HPDE6-E6E7 (cell line): ENCODE data around the gene CTXND1.

Experiments used
- DNase-seq: peaks from one replicate; pipeline ENCODE4 v3.0.0; 2011; ENCODE audit warnings: missing footprints; ENCODE audit errors: extremely low spot score

The CTXND1 gene

DNA sequence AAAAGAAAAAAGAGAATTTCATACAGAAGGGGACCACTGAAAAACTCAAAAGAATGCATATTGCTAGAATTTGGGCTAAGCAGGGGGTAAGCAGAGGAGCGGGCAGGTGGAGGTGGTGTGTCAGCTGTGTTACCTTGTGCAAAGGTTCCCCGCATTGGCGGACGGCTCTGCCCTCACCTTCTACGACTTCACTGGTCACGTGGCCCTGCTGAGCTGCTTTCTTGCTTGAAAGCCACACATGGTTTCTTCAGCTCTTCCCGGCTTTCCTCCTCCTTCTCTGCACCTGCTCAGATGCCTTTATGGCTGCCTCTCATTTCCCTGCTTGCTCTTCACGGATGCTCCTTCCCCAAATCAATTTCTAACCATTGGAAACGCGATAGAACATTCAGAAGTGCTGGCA lies 68.7 kb downstream of the CTXND1 start:
- DNase-seq: no peak

DNA sequence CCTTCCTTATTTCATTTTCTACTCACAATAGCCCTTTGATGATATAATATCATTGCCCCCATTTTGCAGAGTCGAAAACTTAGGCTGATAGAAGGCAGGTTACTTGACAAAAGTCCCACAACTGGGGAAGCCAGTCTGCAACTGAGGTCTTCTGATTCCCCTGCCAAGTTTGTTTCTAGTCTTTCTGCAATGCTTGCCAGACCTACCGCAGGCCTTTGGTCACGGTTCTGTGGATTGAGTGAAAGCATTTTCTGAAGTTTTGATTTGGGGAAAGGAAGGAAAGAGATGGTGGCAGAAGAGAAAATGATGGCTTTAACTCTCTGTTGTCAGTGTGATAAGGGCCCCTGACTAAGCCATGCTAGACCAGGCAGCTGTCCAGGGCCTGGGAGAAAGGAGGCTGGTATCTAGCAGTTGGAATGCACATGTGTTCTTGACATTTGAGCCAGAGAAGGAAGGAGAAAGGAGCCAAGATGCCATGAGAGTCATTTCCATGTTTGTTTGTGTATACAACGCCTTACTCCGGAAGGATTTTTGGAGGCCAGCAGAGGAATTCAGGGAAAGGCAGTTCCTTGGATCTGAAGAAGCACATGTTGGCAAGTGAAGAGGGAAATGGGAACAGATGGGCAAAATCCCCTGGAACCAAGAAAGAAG lies 69.3 kb downstream of the CTXND1 start:
- no peak for DNase-seq

DNA sequence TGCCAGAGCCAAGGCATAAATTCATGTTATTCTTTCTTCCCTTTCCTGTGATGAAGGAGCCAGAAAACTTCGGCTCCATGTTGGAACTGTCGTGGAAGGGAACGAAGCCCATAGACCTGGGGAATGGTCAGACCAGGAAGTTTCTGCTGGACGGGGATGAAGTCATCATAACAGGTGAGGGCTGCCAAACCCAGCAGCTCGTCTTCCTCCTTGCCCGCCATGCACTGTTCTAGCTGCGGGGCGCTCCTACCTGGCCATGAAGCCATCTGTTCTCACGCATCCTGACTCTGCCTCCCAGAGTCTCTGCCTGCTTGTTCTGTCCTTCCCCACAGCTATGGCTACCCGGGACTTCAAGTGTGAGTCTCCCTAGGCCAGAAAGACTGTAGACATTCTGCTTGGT lies 71.0 kb downstream of the CTXND1 start:
- no peak for DNase-seq

DNA sequence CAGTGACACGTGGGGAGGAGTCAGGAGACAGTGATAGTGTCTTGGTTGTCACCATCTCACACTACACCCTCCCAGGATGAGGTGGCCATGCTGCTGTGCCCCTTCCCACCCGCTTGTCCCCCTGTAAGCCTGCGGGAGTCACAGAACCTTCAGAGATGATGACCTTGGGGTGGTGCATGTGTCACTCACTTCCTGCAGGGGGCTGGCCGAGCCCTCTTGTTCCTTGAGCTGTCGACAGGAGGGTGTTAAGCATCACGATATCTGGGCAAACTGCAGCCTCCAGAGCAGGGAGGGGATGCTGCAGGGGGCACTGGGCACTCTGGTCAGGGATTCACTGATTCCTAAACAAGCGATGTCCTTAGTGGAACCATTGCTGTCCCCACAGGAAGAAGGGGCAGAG lies 71.5 kb downstream of the CTXND1 start:
- no peak for DNase-seq

DNA sequence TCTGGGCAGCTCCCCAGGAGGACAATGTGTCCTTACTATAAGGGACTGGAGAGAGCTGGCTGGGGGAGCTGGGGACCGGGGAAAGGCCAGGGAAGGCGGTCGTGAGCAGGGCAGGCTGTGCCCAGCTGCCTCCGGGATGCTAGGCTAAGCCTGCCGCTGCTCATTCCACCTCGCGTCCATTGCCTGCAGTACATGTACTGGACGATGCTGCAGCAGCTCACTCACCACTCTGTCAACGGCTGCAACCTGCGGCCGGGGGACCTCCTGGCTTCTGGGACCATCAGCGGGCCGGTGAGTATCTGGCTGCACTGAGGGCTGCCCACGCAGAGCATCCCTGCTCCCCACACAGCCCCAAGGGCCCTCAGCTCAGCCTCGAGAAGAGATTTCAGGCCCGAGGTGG lies 72.1 kb downstream of the CTXND1 start:
- no peak for DNase-seq

DNA sequence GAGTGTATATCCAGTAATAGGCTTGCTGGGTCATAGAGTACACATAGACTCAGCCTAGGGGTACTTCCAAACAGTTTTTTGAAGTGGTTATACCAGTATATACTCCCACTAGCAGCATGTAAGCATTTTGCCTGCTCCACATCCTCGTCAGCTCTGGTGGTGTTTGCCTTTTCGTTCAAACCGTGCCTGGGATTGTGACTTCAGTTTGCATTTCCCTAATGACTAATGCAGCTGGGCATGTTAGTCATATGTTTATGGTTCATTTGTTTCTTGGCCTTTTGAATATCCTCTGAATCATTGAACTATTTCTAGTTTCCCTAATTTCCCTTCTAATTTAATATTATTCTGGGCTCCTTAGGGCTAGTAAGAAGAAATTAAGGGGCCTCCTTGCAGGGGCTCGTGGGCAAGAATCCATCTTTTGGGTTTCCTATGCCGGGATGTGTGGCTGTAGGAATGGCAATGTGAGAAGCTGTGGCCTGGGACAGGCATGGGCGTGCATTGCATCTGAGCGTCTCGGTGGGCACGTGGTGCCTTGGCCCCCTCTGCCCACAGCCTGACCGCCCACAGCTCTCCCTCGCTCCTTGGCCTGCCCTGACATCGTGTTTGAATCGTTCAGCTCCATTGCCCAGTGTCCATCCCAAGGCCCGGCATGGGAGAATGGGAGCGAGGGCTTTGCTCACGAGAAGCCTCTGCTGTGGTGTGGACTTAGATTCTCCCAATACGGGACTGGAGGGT lies 72.8 kb downstream of the CTXND1 start:
- peak; percentile 87 for DNase-seq

DNA sequence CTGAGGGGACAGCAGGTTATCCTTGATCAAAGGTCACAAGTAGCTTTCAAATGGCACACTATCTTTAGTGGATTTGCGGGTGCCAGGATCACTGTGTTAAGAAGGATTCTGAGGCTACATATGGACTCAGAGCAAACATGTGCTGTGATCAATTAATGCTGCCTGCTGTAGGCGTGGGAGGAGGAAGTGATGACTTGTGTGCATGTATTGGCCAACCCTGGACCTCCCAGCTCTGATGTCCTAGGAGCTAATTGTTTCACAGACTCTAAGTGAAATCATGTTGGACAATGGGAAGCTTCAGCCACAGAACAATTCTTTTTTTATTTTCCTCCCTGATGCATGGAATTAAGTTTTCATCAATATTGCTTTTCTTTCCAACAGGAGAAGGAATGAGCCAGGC lies 74.9 kb downstream of the CTXND1 start:
- DNase-seq: no peak

DNA sequence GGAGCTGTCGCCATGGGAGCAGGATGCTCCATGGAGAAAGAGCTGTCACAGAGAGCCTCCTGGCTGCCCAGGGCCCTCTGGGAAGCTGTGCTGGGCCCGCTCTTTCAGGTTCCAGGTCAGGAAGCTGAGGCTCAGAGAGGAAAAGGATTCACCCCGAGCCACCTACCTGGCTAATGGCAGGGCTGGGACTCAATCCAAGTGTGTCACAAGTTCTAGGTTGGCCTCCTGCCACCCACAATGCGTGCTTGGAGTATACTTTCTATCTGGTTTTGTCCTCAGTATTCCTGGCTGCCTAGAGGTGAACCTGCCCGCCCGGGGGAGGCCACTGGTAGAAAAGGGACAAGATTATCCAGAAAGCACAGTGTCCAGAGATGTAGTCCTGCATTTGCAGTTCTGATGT lies 75.6 kb downstream of the CTXND1 start:
- no peak for DNase-seq

DNA sequence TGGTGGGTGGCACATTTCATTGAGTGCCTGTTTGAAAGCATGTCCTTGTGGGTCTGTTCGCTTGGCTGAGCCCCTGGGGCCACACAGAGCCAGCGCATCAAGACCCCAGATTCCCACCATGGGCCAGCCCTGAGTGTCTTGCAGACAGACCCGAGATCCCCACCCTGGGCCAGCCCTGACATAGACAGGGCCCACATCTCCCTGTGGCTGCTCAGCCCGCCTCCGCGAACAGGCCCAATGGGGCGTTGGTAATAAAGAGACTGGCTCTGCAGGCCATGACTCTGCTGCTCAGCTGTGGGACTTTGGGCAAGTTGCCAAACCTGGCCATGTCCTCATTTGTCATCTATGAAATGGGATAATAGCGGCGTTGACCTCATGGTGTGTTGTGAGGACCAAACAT lies 76.6 kb downstream of the CTXND1 start:
- no peak for DNase-seq

DNA sequence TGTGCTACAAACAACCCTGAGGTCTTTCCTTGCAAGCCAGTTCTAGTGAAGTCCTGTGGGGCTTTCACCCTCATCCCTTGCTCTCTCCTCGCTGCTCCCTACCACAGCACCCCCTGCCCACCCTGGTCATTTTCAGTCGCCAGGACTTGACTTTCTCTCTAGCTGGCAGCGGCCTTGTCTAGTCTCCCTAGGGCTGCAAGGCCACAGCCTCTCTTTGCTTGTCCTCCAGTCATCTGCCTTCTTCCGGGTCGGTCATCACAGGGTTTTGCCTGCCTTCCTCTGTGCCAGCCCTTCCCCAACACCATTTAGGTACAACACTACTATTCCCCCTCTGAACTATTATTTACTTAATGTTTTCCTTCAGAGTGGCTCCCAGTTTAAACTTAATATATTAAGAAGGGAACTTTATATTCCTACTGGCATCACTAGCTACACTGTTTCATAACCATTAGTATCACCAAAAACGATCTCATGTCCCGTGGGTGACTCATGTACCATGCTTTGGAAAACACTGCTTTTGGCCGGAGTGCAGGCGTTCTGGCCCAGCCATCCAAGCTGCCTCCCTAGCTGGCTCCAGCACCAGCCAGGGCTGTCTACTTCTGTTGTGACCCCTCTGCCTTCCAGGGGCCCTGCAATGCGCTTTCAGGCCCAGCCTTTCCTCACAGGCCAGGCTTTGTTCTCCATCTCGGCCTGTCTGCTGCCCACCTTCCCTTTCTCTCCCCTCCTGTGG lies 77.8 kb downstream of the CTXND1 start:
- DNase-seq: no peak

DNA sequence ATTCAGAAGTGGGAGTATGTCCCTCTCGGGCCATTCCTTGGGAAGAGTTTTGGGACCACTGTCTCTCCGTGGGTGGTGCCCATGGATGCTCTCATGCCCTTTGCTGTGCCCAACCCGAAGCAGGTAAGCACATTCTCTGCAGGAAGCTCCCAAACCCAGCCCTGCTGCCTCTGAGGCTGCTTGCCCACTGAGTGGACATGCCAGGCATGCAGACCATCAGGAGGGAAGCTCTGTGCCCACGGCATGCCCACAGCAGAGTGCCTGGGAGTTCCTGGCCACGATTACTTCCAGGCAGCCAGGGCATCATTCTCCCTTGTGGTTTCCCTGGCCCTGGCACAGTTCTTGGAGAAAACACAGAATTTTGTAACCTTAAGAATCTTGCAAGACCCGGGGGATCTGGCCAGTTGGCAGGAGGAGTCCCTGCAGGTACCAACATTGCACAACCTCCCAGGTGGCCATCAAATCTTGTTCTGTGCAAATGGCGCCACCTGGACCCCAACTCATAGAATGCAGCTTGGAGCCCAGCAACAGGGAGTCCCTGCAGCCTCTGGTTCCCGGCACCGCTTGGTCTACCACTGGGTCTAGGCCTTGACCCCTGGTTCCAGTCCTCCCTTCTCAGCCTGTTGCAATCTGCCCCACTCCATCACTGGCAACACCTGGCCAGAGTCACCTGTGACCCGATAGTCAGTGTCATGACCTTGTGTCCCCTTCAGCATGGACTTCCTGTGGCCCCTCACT lies 78.8 kb downstream of the CTXND1 start:
- DNase-seq: peak; percentile 60

DNA sequence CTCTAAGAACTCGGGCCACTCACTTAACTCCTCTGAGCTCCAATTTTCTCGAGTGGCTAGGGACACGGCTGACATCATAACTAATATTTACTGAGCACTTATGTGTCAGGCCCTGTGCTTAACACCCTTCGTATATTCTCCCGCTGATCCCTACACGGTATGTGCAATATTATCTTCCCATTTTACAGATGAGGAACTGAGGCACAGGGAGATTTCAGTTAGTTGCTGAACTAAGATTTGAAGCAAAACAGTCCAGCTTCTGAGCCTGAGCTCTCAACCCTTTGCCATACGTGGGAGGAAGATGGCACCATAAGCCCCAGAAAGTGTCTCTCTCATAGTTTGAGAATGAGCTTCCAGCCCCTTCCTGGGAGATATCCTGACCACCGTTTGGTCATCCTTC lies 79.6 kb downstream of the CTXND1 start:
- DNase-seq: no peak

DNA sequence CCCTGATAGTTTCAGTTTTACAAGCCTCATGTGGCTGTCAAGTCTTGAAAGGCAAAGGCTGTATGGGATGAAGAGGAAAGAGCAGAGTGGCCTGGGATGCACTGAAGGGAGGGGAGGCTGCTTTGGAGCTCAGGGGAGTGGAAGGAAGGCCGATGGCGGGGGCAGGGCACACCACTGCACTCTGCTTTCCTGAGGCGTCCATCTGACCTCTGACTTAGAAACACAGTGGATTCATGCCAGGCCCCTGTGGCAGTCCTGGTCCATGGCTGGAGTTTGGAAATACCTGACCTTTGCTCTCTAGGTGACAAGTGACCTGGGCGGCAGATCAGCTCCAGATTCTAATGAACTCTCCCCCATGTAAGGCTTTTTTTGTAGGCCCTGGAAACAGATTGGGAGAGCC lies 80.2 kb downstream of the CTXND1 start:
- DNase-seq: no peak

DNA sequence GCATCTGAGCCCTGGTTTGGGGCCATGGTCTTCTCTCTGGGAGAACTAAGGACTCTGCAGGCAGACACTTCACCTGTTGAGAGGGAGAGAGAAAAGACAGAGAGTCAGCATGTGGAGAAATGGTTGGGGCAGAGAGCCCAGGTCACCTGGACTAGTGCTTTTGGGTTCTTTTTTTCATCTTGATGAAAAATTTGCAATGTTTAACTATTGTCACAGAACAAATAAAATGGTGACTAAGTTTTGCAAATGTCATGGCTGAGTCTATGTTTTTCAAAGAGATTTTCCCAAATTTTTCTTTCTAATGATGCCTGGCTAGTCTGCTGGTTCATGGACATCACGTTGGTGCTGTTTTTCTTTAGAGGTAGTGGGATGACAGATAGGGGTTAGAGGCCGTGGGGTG lies 81.4 kb downstream of the CTXND1 start:
- DNase-seq: no peak

DNA sequence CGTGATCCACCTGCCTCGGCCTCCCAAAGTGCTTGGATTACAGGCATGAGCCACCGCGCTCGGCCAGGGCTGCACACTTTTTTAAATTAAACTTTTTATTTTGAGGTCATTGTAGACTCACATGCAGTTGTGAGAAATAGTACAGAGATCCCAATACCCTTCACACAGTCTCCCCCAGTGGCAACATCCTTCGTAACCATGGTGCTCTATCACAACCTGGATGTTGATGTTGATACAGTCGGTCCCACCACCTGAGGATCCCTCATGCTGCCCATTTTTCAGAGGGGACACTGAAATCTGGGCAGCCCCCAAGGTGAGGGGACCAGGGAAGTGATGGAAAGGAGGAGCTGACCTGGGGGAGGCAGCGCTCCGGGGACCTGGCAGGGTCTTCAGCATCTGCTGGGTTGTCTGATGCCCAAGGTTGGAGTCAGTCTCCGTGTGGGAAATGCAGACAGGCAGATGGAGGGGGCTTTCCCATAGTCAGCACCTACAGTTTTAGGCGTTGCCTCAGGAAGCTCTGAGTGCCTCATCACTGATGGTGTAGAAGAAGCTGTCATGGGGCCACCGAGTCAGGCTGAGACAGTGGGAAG lies 82.2 kb downstream of the CTXND1 start:
- DNase-seq: no peak

DNA sequence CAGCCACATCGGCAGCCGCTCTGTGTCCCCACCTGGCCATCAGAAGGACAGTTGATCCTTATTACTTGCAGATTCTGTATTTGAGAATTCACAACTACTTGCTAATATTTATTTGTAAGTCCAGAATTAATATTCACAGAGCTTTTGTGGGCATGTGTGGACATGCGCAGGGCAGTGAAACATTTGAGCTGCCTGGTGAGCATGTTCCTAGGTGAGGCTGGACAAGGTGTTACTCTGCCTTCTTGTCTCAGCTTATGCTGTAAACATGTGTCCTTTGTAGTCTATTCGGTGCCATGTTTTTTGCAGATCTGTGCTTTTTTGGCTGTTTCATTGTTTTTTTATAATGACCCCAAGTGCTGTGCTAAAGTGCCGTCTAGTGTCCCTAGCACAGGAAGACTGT lies 83.6 kb downstream of the CTXND1 start:
- no peak for DNase-seq

DNA sequence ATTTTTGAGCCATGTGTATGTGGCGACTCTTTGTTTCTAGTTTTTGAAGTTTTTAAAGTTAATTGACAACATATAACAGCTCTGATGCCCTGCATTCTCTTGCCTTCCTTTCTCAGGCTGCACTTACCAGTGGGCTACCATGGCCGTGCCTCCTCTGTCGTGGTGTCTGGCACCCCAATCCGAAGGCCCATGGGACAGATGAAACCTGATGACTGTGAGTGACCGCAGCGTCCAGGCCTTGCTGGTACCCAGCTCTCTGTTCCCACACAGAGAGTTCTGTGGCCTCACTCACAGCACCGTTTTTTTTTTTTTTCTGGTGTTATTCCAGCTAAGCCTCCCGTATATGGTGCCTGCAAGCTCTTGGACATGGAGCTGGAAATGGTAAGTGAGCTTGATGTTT lies 84.1 kb downstream of the CTXND1 start:
- no peak for DNase-seq

DNA sequence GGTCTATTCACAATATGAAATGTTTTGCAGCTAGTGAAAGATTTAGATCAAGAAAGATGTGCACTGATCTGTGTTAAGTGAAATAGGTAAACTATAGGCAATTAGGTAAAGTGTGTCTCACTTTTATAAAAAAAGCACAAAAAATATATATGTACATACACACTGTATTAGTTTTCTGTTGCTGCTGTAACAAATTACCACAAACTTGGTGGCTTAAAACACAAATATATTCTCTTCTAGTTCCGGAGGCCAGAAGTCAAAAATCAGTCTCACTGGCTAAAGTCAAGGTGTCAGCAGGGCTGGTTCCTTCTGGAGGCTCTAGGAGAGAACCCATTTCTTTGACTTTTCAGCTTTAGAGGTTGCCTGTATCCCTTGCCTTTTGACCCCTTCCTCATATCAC lies 88.1 kb downstream of the CTXND1 start:
- no peak for DNase-seq

DNA sequence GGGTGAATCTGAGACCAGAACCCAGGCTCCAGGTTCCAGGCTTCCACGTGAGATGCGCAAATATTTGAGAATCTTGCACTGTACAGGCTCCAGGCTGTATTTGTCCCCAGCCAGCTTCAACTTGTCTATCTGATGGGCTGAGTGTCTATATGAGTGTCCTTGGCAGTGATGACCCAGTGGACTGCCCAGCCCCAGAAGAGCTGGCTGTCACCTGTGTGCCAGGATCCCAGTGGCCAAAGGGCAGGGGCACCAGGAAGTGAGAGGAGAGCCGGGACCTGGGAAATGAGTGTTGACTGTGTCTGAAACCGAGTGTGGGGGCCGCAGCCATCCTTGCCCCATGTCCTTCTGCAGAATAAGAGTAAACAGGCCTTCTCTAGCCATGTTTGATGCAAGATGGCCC lies 88.8 kb downstream of the CTXND1 start:
- DNase-seq: no peak

DNA sequence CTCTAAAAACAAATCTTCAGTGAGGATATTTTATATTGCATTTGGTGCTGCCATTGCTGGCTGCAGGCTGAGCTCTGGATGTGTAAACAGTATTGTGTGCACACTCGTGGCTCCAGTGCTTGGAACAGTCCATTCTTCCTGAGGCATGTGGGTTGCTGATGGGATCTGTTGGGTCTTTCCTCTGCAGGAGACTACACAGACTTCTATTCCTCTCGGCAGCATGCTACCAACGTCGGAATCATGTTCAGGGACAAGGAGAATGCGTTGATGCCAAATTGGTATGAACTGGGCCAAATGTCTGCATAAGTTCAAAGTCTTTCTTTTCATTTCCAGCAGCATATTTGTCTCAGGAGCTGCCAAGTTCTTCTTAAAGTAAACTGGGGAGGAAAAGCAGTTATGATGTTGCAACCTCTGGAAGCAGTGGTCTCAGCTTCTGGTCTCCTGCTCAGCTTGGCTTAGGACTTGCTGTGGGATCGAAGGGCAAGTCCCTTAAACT lies 89.9 kb downstream of the CTXND1 start:
- no peak for DNase-seq

DNA sequence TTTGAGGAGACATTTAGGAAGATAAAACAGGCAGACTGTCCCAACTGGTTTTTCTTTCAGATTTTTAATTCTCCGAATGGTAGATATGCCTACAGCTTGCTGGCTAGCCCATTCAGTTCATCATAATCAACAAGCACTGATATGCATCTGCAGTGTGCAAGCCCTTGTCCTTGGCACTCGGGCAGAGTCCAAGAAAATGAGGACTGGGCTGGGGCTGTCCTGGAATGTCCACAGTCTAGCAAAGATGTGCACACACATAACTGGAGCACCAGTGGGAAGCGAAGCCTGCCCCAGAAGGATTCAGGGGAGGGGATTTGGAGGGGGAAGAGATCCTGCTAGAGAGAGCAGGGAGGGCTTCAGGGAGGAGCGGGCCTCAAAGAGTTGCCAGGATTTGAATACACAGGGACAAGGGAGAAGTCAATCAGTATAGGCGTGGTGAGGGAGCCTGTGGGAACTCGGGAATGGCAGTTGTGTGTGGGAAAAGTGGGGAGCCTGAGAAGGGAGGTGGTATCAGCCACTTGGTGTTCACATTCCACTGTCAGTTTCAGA lies 90.5 kb downstream of the CTXND1 start:
- DNase-seq: no peak
